ENCODE measurements around the gene REV1. TPM values are rescaled to one million over a fixed set of nuclear protein-coding genes. Genes with fewer than 3 reads are reported as not detected.

REV1 gene
- total RNA-seq, 4 donors from 2014 or later, result 37.3 to 71.0 (median 48.5) TPM

GRCh38 chr2:99485411-99485810, 4.4 kb downstream of the REV1 start:
- intact Hi-C loops (cut with DNase I; ENCODE audit: low total_unique reads), result no loop called here
- 66 to 70% methylated on average over 3 of the region's 3 CpGs for WGBS, 2 donors
- no peak overlapping the region for H3K4me3 ChIP-seq (ENCODE audit: low read depth, poor library complexity, severe bottlenecking)
- TF ChIP-seq POLR2A (IDR thresholded peaks at IDR 0.05), result no peak
- no peak for TF ChIP-seq CTCF (IDR thresholded peaks at IDR 0.05)
- no peak for DNase-seq (ENCODE audit: low spot score in 2 of 2)

GRCh38 chr2:99484205-99484604, 5.6 kb downstream of the REV1 start:
- intact Hi-C loops (cut with DNase I; ENCODE audit: low total_unique reads), result no loop called here
- TF ChIP-seq CTCF (IDR thresholded peaks at IDR 0.05), result no peak
- TF ChIP-seq POLR2A (IDR thresholded peaks at IDR 0.05), result no peak
- no peak overlapping the region for H3K4me3 ChIP-seq (ENCODE audit: low read depth, poor library complexity, severe bottlenecking)
- DNase-seq (ENCODE audit: low spot score in 2 of 2), result no peak
- 34 to 53% methylated on average over 2 of the region's 2 CpGs for WGBS, 2 donors

- intact Hi-C loops (cut with DNase I; ENCODE audit: low total_unique reads), result no loop called here
- DNase-seq (ENCODE audit: low spot score in 2 of 2), result no peak
- no peak for TF ChIP-seq CTCF (IDR thresholded peaks at IDR 0.05)
- TF ChIP-seq POLR2A (IDR thresholded peaks at IDR 0.05), result no peak
- WGBS, 2 donors, result 0% methylated on average over 1 of the region's 1 CpG
- H3K4me3 ChIP-seq (ENCODE audit: low read depth, poor library complexity, severe bottlenecking), result no peak overlapping the region
Observed at GRCh38 chr2:99481941-99482340, 7.9 kb downstream of the REV1 start.

GRCh38 chr2:99481527-99481926, 8.3 kb downstream of the REV1 start:
- WGBS, 2 donors, result 96 to 98% methylated on average over 2 of the region's 2 CpGs
- intact Hi-C loops (cut with DNase I; ENCODE audit: low total_unique reads), result no loop called here
- no peak for TF ChIP-seq POLR2A (IDR thresholded peaks at IDR 0.05)
- TF ChIP-seq CTCF (IDR thresholded peaks at IDR 0.05), result no peak
- no peak for DNase-seq (ENCODE audit: low spot score in 2 of 2)
- no peak overlapping the region for H3K4me3 ChIP-seq (ENCODE audit: low read depth, poor library complexity, severe bottlenecking)

- WGBS, 2 donors, result 48 to 52% methylated on average over 1 of the region's 1 CpG
- no peak for DNase-seq (ENCODE audit: low spot score in 2 of 2)
- no peak overlapping the region for H3K4me3 ChIP-seq (ENCODE audit: low read depth, poor library complexity, severe bottlenecking)
- TF ChIP-seq CTCF (IDR thresholded peaks at IDR 0.05) (no peak), POLR2A (IDR thresholded peaks at IDR 0.05) (no peak)
- intact Hi-C loops (cut with DNase I; ENCODE audit: low total_unique reads), result no loop called here
Observed at GRCh38 chr2:99480390-99480789, 9.4 kb downstream of the REV1 start.

- intact Hi-C loops (cut with DNase I; ENCODE audit: low total_unique reads), result no loop called here
- no peak for DNase-seq (ENCODE audit: low spot score in 2 of 2)
- 72 to 85% methylated on average over 5 of the region's 5 CpGs for WGBS, 2 donors
- H3K4me3 ChIP-seq (ENCODE audit: low read depth, poor library complexity, severe bottlenecking), result no peak overlapping the region
- TF ChIP-seq POLR2A (IDR thresholded peaks at IDR 0.05), result no peak
- TF ChIP-seq CTCF (IDR thresholded peaks at IDR 0.05), result no peak
Observed at GRCh38 chr2:99478632-99479031, 11.2 kb downstream of the REV1 start.
